Neural cell (in vitro differentiated cells): ENCODE measurements around the gene CES1.
"Not testable (repeated sequence)": the region's sequence is repeated elsewhere in the genome, so short reads cannot be mapped to it uniquely, and the experiment has no call there.

Source experiments
- CTCF ChIP-seq: fragments of 450-650 bp; IDR thresholded peaks from 2 replicates; pipeline ENCODE4 v1.5.1; 2014; ENCODE audit warnings: antibody characterized with exemption, mild to moderate bottlenecking, moderate library complexity; ENCODE audit not compliant: poor library complexity, severe bottlenecking
- EP300 ChIP-seq: fragments of 450-650 bp; conservative IDR thresholded peaks from 2 replicates; pipeline ENCODE4 v1.6.1; 2014; ENCODE audit warnings: antibody characterized with exemption, mild to moderate bottlenecking, moderate library complexity; ENCODE audit not compliant: poor library complexity, severe bottlenecking
- EZH2 ChIP-seq: fragments of 200-600, 300-800 bp; shearing (Covaris generic), sonication (generic); IDR thresholded peaks from 2 replicates; pipeline ENCODE4 v1.6.1; 2014; ENCODE audit warnings: antibody characterized with exemption, low read length, borderline replicate concordance, mild to moderate bottlenecking; ENCODE audit not compliant: insufficient read depth, poor library complexity, severe bottlenecking
- POLR2AphosphoS5 ChIP-seq: IDR thresholded peaks from 2 replicates; pipeline ENCODE4 v1.6.1; 2012
- RAD21 ChIP-seq: fragments of 450-650 bp; conservative IDR thresholded peaks from 2 replicates; pipeline ENCODE4 v1.6.1; 2014; ENCODE audit warnings: antibody characterized with exemption, mild to moderate bottlenecking, moderate library complexity
- TAF1 ChIP-seq: IDR thresholded peaks from 2 replicates; pipeline ENCODE4 v1.6.1; 2012; ENCODE audit warnings: low read depth
- TF ChIP-seq, protein P1 (sequence below): IDR thresholded peaks from 2 replicates; pipeline ENCODE4 v1.6.1; 2012; ENCODE audit warnings: borderline replicate concordance

- TF ChIP-seq POLR2AphosphoS5, EP300, CTCF, RAD21, EZH2, TAF1: not testable (repeated sequence)
- TF ChIP-seq, protein P1, sequence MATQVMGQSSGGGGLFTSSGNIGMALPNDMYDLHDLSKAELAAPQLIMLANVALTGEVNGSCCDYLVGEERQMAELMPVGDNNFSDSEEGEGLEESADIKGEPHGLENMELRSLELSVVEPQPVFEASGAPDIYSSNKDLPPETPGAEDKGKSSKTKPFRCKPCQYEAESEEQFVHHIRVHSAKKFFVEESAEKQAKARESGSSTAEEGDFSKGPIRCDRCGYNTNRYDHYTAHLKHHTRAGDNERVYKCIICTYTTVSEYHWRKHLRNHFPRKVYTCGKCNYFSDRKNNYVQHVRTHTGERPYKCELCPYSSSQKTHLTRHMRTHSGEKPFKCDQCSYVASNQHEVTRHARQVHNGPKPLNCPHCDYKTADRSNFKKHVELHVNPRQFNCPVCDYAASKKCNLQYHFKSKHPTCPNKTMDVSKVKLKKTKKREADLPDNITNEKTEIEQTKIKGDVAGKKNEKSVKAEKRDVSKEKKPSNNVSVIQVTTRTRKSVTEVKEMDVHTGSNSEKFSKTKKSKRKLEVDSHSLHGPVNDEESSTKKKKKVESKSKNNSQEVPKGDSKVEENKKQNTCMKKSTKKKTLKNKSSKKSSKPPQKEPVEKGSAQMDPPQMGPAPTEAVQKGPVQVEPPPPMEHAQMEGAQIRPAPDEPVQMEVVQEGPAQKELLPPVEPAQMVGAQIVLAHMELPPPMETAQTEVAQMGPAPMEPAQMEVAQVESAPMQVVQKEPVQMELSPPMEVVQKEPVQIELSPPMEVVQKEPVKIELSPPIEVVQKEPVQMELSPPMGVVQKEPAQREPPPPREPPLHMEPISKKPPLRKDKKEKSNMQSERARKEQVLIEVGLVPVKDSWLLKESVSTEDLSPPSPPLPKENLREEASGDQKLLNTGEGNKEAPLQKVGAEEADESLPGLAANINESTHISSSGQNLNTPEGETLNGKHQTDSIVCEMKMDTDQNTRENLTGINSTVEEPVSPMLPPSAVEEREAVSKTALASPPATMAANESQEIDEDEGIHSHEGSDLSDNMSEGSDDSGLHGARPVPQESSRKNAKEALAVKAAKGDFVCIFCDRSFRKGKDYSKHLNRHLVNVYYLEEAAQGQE = not testable (repeated sequence)
Observed at GRCh38 chr16:55803681-55804080, 29.2 kb downstream of the CES1 start.
